DMS153 (cell line): ENCODE measurements around the gene IFI44.

Source experiments
- DNase-seq: peaks from one replicate; lab custom pipeline; 2025; lab: John Stamatoyannopoulos, UW

Gene IFI44

DNA sequence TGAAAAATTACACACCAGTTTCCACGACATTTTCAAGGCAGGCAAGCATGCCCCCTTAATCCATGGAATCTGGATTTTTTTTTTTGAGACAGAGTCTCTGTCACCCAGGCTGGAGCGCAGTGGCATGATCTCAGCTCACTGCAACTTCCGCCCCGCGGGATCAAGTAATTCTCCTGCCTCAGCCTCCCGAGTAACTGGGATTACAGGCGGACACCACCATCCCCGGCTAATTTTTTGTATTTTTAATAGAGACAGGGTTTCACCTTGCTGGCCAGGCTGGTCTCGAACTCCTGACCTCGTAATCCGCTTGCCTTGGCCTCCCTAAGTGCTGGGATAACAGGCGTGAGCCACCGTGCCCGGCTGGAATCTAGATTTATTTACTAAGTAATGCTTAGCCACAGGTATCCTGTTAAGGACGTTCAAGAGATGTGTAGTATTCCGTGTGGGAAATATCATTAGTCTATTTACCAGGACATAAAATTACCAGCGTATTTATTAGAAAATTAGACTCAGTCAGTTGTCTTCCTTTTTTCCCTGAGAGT, 2.5 kb downstream of the IFI44 start:
- DNase-seq, result no peak

DNA sequence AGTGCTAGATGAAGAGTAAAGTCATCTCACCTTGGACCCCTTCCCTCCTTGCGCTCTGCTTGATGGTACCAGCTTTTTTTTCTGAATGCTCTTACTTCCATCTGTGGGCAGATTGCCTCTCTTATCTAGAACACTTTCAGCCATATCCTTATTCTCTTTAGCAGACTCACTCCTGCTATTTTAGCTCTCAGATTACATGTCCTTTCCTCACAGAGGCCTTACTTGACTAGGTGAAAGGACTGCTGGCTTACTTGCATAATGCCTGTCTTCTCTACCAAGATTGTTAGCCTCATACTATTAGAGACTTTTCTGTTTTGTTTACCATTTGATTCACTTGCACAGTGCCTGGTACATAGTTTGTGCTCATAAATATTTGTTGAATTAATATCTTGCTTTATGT, 9.3 kb downstream of the IFI44 start:
- DNase-seq, result no peak

DNA sequence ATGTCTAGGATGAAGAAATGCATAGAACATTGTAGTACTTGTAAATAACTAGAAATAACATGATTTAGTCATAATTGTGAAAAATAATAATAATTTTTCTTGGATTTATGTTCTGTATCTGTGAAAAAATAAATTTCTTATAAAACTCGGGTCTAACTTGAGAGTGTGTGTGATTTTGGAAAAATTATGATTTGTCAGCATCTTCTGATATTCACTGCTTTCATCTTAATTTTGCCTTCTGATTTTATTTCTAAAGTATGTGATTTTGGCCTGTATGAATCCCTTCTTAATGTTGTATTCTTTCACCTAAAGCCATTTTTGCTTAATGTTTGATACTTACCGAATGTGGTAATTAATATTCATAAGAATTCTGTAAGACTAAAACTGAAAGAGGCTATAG, 14.3 kb downstream of the IFI44 start:
- DNase-seq, result no peak

DNA sequence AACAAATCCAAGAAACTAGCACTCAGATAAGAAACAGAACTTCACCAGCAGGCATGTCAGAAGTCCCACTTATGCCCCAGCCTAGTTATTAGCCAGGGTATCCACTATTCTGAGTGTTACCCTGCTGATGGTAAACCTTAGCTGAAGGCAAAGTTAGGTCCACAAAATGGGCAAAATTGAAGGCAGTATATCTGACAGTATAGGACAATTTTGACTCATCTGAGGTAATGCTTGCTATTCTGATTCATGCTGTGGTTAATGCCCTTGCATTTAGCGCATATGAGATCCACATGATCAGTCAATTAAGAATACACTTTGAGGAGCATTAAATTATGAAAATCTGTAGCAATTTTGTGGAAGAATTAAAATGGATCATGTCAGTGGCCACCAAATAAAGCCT, 15.1 kb downstream of the IFI44 start:
- DNase-seq, result no peak

DNA sequence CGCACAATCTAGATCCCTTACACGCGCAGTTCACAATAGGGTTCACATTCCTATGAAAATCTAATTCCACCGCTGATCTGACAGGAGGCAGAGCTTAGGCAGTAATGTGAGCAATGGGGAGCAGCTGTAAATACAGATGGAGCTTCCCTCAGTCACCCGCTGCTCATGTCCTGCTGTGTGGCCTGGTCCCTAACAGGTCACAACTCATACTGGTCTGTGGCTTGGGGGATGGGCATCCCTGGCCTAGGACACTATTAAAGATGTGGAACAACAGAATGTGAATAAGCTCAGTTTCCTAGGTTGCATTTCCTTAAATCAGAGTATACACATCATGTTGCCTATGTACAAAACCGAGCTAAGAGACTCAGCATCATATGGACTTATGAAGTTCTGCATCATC, 16.2 kb downstream of the IFI44 start:
- no peak for DNase-seq

DNA sequence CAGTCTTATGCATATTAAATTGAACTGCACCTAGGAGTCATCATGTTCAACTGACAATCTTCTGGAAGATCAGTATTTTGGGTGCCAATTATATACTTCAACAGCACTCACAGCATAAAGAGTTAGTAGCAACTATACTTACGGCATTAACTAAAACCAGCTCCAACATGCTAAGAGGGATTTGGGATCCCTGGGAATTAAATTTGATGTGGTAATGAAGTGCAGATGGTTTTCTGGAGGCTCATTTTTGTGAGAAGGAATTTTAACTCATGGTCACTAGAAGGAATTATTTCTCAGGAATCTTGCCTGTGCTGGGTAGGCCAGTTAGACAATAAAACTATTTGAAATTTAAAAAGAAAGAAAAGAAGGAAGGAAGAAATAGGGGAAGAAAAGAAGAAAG, 18.3 kb downstream of the IFI44 start:
- no peak for DNase-seq

DNA sequence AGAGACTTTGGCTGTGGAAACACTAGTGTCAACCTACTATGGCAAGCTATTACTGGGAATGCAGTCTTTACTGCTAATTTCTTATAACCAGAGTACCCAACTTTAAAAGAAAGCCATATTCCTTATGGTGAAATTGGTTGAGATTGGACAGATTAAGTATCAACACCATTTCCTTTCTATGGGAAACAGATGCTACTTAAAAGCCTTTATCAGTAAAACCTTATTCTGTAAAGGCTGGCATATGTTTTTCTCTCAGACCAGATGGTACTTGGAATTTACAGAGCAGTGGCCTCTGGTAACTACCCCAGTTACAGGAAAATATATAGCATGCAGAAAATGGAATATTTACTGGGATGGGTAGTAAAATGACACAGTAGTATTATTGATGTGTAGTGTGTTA, 18.8 kb downstream of the IFI44 start:
- DNase-seq, result no peak

DNA sequence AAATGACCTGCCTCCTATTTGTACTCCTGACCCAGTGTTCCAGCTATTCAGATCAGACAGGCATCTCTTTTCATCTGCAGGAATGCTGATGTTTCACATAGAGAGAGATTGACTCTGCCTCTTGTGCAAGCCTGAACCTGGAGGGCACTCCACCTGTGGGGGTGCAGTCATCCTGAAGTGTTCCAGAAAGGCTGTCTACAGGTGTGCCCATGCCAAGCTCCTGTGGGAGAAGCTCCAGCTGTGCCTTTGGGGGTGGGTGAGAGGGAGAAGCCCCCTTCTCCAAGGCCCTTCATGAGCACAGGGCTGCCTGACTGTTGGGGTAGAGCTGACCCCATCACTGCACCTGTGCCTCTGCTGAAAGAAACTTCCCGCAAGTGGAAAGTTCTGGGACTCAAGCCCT, 22.8 kb downstream of the IFI44 start:
- no peak for DNase-seq

DNA sequence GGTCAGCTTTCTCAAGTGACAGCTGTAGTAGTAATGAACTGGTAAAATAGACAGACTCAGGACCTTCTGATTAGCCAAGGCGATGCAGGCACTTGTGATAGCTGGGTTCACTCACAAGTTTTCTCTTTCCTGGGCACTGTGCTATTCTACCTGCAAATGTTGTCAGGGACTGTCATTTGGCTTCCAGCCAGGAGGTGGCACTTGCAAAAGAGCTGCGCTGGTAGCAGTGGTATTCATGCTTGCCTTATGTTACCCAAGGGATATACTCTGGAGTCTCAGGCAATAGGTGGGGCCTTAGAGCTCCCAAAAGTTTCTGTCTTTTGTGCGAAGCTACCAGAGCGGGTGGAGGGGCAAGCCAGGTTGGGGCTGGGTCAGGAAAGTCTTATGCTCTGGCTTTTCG, 23.5 kb downstream of the IFI44 start:
- DNase-seq, result peak; percentile 7

DNA sequence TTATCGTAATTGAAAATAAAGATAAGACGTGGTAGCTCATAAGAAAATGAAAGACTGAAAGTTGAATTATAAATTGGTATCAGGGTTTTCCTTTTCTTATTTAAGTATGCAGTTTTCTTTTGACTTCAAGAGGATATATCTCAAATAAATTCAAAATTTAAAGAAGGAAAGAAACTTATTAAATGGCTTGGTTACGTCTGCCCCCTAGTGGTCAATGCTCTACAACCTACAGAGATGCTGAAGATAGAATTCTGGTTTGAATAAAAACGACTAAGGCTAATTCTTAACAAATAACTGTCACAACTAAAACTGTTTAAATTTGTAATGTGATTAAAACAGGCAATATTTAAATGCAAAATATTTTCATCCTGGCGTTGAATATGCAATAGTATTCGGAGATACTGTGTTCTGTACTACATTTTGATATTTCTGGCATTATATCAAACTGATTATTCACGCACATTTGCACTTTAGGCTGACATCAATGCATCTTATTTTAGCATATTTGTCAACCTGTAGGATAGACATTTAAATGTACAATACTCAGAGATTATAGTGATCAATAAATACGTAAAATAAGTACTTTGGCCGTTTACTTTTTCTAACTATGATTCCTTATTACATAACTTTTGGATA, 26.8 kb downstream of the IFI44 start:
- no peak for DNase-seq

DNA sequence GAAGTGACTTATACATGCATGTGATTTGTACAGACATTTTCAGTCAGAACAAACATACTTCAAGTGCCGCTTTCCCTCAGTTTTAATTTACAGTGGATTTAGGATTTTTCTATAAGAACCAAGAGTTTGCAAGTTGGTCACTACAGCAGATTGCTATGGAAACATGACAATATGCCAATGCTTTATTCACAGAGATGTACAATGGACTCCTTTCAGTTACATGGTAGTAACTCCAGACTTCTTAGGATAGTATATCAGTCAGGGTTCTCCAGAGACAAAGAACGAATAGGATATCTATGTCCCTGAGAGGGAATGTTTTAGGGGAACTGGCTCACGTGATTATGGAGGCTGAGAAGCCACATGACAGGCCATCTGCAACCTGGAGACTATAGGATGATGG, 27.4 kb downstream of the IFI44 start:
- no peak for DNase-seq

DNA sequence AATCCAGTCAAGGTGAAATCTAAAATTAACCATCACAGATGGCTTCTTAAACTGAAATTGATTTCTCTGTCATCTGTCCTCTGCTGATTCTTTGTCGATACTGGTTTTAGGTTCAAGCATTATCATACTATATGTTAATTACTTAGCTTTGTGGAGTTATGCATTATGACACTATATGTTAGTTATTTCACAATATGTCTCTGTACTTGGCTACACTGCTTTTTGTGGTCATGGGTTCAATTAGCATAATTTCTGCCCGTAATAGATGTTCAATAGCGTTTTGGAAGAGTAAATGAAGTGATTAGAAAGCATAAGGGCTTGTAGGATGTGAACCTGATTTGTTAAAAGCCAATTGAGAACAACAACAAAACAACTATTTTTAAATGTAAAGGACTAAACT, 28.2 kb downstream of the IFI44 start:
- DNase-seq, result no peak

DNA sequence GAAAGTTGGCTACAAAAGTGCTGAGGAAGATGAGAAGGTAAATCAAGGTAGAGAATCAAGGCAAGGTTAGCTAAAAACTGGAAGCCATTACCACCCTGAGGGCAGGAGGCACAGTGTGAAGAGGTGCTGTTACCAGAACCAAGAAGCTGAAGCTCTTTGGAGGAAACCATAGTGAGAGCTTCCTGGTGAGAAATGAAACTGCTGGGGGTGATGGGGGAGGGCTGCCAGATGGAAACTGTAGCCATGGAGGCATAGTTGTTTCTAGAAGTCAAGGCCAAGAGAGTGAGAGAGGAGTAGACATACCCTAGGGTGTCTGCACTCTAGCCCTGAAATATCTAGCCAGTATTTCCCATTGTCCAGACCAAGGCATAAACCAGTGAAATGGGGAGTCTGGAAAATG, 28.7 kb downstream of the IFI44 start:
- no peak for DNase-seq

DNA sequence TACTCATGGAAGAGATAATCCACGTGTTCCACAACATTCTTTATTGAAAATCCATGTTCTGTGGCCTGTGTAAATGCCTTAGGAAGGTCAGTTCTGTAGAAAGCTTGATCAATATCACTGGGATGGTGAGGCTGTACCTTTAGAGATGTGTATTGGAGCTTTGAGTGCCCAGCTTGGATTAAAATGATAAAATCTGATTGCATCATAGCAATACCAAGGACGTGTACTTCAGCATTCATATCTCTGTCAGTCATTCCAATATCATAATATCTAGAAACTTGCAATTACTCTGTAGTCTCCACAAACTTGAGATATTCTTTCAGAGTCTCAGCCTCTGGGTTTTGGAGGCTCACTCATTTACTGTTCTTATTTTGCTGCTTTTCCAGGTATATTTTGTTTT, 31.6 kb downstream of the IFI44 start:
- no peak for DNase-seq

DNA sequence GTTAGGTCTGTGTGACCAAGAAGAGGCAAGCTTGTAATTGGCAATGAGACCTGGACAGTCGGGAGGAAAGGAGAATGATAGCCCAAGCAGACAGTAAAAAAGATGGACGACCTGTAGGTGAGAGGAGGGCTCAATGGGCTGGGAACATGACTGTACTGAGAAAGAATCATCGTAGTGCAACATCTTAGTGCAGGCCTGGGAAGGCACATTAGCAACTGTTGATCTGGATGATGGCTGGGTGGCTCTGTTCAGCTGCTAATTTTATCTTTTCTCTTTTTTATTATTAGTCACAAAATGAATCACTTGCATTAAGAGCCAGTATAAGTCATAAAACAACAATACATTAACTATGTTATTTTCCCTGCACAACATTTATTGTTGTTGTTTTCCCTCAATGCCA, 32.9 kb downstream of the IFI44 start:
- no peak for DNase-seq

DNA sequence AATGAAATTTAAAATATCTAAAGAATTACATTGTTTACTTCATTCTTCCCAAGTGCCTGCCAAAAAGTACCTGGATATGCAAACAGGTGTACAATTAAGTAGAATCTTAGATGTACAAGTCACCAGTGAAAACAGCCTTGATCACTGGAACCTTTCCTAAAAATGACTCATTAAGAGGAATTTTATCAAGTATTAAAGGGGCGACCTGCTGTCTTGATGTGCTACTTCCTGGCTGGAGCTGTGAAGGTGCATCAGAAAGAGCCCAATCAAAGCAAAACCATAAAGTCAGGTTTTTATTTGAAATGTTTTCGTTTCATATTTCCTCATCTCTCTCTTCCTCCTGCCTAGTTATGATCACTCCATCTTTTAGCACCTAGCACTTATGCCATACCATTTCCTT, 33.4 kb downstream of the IFI44 start:
- DNase-seq, result no peak

DNA sequence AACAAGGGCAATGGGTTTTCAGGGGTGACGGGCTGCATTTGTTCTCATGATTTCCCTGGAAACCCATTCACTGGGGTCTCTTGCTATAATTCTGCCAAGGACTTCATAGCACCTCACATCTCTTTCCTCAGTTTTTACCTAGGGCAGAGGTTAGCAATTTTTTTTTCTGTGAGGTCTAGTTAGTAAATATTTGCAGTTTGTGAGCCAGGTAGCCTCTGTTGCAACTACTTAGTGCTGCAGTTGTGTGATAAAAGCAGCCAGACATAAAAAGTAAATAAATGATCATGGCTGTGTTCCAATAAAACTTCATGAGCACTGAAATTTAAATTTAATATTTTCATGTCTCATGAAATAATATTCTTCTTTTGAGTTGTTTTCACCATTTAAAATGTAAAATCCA, 37.7 kb downstream of the IFI44 start:
- DNase-seq, result no peak

DNA sequence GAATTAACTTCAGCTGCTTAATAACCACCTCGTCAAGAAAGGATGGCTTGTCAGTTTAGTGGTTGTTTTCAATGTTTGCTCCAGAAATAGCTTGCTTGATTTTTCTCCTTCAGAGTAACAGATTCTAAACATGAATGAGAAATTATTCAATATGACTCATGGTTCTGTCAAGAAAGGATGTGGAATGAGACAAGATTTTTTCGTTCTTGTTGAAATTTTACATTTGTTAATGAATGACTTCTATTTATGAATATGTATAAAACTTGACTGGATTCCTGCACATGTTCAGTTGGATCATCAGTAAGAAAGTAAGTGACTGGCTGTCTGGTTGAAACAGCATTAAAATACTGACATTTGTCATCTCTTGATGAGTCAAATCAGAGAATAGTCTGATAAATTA, 38.3 kb downstream of the IFI44 start:
- DNase-seq, result no peak

DNA sequence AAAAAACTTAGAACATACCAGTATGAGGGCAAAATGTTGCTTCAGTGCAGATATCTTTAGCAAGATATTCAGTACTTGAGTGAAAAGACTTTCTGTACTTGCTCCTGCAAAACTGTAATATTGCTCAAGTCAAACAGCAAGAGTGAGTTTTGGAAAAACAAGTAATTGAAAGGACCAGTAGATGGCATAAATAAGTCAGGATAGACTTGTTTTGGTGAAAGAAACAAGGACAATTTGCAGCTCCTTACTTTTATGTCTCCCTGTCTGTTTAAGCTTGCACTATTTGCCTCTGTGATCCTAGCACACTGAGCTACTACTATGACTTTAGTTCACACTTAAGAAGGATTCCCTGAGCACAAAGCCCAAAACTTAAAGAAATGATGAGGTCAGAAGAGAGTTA, 39.1 kb downstream of the IFI44 start:
- no peak for DNase-seq

DNA sequence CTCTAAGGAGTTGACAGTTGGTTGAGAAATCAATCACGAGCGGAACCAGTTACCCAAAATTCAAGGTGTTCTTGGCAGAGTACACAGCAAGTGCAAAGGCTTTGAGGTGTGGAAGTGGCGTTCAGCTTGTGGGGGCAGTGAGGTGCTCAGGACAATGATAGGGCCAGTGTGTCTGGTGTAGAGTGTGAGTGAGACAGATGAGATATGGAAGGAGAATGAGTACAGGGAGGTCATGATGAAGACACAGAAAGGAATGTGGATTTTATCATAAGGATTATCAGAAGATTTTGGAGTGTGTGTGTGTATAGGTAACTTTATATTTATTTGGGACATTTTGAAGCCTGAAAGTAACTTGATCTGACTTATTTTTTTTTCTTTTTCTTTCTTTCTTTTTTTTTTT, 40.9 kb downstream of the IFI44 start:
- DNase-seq, result no peak

DNA sequence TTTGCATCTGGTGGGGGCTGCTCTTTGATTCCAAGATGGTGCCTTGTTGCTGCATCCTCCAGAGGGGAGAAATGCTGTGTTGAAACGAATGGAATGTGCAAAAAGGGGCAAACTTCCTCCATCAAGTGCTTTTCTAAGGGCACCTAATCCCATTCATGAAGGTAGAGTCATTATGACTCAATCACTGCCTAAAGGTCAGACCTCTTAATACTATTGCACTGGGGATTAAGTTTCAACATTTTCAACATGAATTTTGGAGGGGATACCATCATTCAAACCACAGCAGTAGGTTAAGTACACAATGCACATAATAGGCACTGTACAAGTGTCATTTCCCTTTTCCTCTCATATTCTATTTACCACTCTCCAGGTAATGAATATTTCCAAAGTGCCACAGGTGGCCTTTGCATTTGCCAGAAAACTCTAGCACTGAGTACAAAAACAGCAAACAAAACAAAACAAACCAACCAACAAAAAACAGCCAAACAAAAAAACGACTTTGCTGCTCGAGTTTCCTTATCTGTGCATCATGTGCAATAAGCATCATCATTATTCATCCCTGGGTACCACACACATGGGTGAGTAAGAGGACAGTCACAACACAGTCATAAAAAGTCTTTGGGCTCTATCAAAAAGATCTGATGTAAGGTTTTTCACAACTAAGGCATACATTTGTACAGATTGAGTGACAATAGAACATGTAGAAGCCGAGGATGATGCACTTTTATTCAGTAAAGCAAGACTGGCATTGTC, 42.5 kb downstream of the IFI44 start:
- DNase-seq, result no peak

DNA sequence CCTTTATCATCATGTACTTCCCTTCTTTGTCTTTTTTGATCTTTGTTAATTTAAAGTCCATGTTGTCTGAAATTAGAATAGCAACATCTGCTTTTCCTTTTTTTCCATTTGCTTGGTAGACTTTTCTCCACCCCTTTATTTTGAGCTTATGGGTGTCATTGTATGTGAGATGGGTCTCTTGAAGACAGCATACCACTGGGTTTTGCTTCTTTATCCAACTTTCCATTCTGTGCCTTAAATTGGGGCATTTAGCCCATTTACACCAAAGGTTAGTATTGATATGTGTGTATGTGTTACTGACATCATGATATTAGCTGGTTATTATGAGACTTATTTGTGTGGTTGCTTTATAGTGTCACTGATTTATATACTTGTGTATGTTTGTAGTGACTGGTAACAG, 50.2 kb downstream of the IFI44 start:
- no peak for DNase-seq

DNA sequence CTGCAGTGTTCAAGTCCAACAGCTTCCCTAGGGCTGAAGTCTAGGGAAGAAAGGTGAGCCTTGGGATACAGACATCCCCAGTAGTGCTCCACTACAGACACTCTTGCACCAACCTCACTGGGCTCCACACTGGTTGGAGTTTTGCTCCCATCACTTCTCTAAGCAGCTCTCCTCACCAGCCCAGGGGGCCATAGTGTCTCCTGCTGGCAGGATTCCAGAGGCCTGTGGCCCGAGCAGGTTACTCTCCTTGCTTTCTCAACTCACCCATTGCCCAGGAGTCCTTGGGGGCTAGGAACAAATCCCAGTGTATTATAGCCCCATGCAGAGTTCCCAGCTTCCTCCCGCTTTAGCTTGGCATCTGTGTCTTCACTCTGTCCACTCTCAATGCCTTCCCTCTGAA, 52.8 kb downstream of the IFI44 start:
- DNase-seq, result no peak

DNA sequence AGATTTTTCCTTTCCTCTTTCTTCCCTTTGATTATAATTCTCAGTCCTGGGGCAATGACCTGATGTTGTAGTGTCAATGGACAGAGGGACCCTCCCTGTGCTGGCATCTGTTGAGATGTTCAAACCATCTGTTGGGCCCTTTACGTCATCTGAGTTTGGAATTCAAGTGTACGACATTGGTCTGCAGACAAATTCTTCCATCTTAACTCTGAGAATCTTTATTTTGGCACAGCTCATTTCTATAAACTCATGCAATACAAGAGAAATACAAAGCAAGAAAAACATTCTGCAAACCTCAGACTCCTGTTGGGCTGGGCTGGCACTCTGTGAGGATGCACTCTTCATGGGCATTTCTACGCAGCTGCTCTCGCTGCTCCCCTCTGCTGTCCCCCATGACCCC, 54.2 kb downstream of the IFI44 start:
- no peak for DNase-seq
